GM12801 (cell line): ENCODE results near the gene CEP135.

Experiments
- CTCF ChIP-seq: IDR thresholded peaks from one replicate; pipeline ENCODE4 v1.5.1; 2011; ENCODE audit warnings: control low read depth; ENCODE audit not compliant: insufficient read length; ENCODE audit errors: extremely low read depth

The CEP135 gene

GRCh38 chr4:55928846-55929245, 19.9 kb upstream of the CEP135 start:
- no peak for TF ChIP-seq CTCF

GRCh38 chr4:55931043-55931442, 17.7 kb upstream of the CEP135 start:
- TF ChIP-seq CTCF: no peak

- no peak for TF ChIP-seq CTCF
These were observed 16.9 kb upstream of the CEP135 start for GRCh38 chr4:55931833-55932232.

GRCh38 chr4:55932511-55932910, 16.2 kb upstream of the CEP135 start:
- no peak for TF ChIP-seq CTCF

- no peak for TF ChIP-seq CTCF
These were observed 15.1 kb upstream of the CEP135 start for GRCh38 chr4:55933611-55934010.

- no peak for TF ChIP-seq CTCF
These were observed 10.3 kb upstream of the CEP135 start for GRCh38 chr4:55938481-55938880.

GRCh38 chr4:55939421-55939820, 9.3 kb upstream of the CEP135 start:
- no peak for TF ChIP-seq CTCF

GRCh38 chr4:55941881-55942396, 6.8 kb upstream of the CEP135 start:
- no peak for TF ChIP-seq CTCF
